Mesendoderm (in vitro differentiated cells): ENCODE data around the gene FUT8.

Experiments used
- DNase-seq: peaks from one replicate; pipeline ENCODE4 v3.0.0; 2013
- H2AK5ac ChIP-seq: 2 replicates; pipeline ENCODE4 v1.6.1; 2013; ENCODE audit warnings: low read length, inconsistent platforms
- H2BK120ac ChIP-seq: 2 replicates; pipeline ENCODE4 v1.6.1; 2013; ENCODE audit warnings: low read depth, mild to moderate bottlenecking, low read length, moderate library complexity, mixed read lengths
- H2BK15ac ChIP-seq: replicated peaks from 2 replicates; pipeline ENCODE4 v1.6.1; 2013; ENCODE audit warnings: low read depth, mild to moderate bottlenecking, moderate library complexity
- H2BK5ac ChIP-seq: 2 replicates; pipeline ENCODE4 v1.6.1; 2013; ENCODE audit warnings: low read length, inconsistent platforms
- H3K18ac ChIP-seq: 2 replicates; pipeline ENCODE4 v1.6.1; 2013; ENCODE audit warnings: mild to moderate bottlenecking, low read length, mixed read lengths
- H3K23ac ChIP-seq: one replicate; pipeline ENCODE4 v1.6.1; 2013; ENCODE audit warnings: low read length
- H3K27ac ChIP-seq: 2 replicates; pipeline ENCODE4 v1.5.1; 2013; ENCODE audit warnings: low read depth, mild to moderate bottlenecking, inconsistent platforms, low read length, moderate library complexity
- H3K27me3 ChIP-seq: 2 replicates; pipeline ENCODE4 v1.6.1; 2013; ENCODE audit warnings: low read length, control low read depth, mild to moderate bottlenecking, inconsistent platforms; ENCODE audit not compliant: insufficient read depth, poor library complexity
- H3K36me3 ChIP-seq: 2 replicates; pipeline ENCODE4 v1.6.1; 2013; ENCODE audit warnings: low read length, inconsistent platforms; ENCODE audit not compliant: control insufficient read depth, insufficient read depth
- H3K4ac ChIP-seq: one replicate; pipeline ENCODE4 v1.6.1; 2013; ENCODE audit warnings: low read depth, mild to moderate bottlenecking, low read length, moderate library complexity
- H3K4me1 ChIP-seq: 2 replicates; pipeline ENCODE4 v1.6.1; 2013; ENCODE audit warnings: low read depth, low read length, inconsistent platforms; ENCODE audit not compliant: control insufficient read depth
- H3K4me2 ChIP-seq: 2 replicates; pipeline ENCODE4 v1.6.1; 2013; ENCODE audit warnings: low read length
- H3K4me3 ChIP-seq: 2 replicates; pipeline ENCODE4 v1.5.1; 2013; ENCODE audit warnings: mild to moderate bottlenecking, low read length
- H3K56ac ChIP-seq: one replicate; pipeline ENCODE4 v1.6.1; 2013; ENCODE audit warnings: low read length
- H3K79me1 ChIP-seq: 2 replicates; pipeline ENCODE4 v1.6.1; 2013; ENCODE audit warnings: low read length, inconsistent platforms
- H3K79me2 ChIP-seq: 2 replicates; pipeline ENCODE4 v1.6.1; 2013; ENCODE audit warnings: mild to moderate bottlenecking, low read length; ENCODE audit not compliant: control insufficient read depth, insufficient read depth
- H3K9ac ChIP-seq: 2 replicates; pipeline ENCODE4 v1.6.1; 2013; ENCODE audit warnings: low read length, inconsistent platforms
- H4K5ac ChIP-seq: one replicate; pipeline ENCODE4 v1.6.1; 2013; ENCODE audit warnings: low read length
- H4K8ac ChIP-seq: one replicate; pipeline ENCODE4 v1.6.1; 2013; ENCODE audit warnings: low read depth, mild to moderate bottlenecking, control low read depth, low read length, moderate library complexity
- WGBS: extraction: QIAGEN DNeasy Blood & Tissue Kit; methylation state at CpG from one replicate; pipeline ENCODE4 v1.1.7; 2013; ENCODE audit warnings: low lambda C conversion rate, missing lambda C conversion rate; ENCODE audit not compliant: insufficient coverage; ENCODE audit errors: extremely low coverage; 5-methylcytosine and 5-hydroxymethylcytosine counted together

The FUT8 gene

GRCh38 chr14:65772466-65772865 lies 359.9 kb downstream of the FUT8 start:
- H2AK5ac ChIP-seq = no peak overlapping the region
- H3K9ac ChIP-seq = no peak overlapping the region
- H3K4ac ChIP-seq = no peak overlapping the region
- H3K79me2 ChIP-seq = no peaks in the 10 kb centered on the region
- no peak overlapping the region for H3K18ac ChIP-seq
- no peaks in the 10 kb centered on the region for H3K4me1 ChIP-seq
- H2BK120ac ChIP-seq = no peak overlapping the region
- no peak overlapping the region for H2BK15ac ChIP-seq
- no peak overlapping the region for H2BK5ac ChIP-seq
- WGBS = no CpG with 5 or more reads among the region's 8 CpGs
- no peaks in the 10 kb centered on the region for H3K27me3 ChIP-seq
- H3K23ac ChIP-seq = no peak overlapping the region
- DNase-seq = no peak
- H4K5ac ChIP-seq = no peak overlapping the region
- H4K8ac ChIP-seq = no peak overlapping the region
- no peaks in the 10 kb centered on the region for H3K79me1 ChIP-seq
- no peak overlapping the region for H3K4me3 ChIP-seq
- H3K36me3 ChIP-seq = no peaks in the 10 kb centered on the region
- H3K27ac ChIP-seq = no peak overlapping the region
- H3K56ac ChIP-seq = no peak overlapping the region
- no peak overlapping the region for H3K4me2 ChIP-seq

GRCh38 chr14:65772921-65773574 lies 360.5 kb downstream of the FUT8 start:
- no peak overlapping the region for H2BK15ac ChIP-seq
- H4K8ac ChIP-seq = no peak overlapping the region
- H3K36me3 ChIP-seq = no peaks in the 10 kb centered on the region
- no peak overlapping the region for H3K4ac ChIP-seq
- H3K79me2 ChIP-seq = no peaks in the 10 kb centered on the region
- no peak for DNase-seq
- H3K4me2 ChIP-seq = no peak overlapping the region
- no peak overlapping the region for H2BK5ac ChIP-seq
- H2BK120ac ChIP-seq = no peak overlapping the region
- no peaks in the 10 kb centered on the region for H3K27me3 ChIP-seq
- no peaks in the 10 kb centered on the region for H3K4me1 ChIP-seq
- H3K23ac ChIP-seq = no peak overlapping the region
- H3K18ac ChIP-seq = no peak overlapping the region
- no peak overlapping the region for H3K27ac ChIP-seq
- no CpG with 5 or more reads among the region's 4 CpGs for WGBS
- no peak overlapping the region for H3K9ac ChIP-seq
- H3K56ac ChIP-seq = no peak overlapping the region
- H4K5ac ChIP-seq = no peak overlapping the region
- no peak overlapping the region for H2AK5ac ChIP-seq
- no peak overlapping the region for H3K4me3 ChIP-seq
- no peaks in the 10 kb centered on the region for H3K79me1 ChIP-seq

- H3K4me2 ChIP-seq = no peak overlapping the region
- WGBS = no CpG with 5 or more reads among the region's 1 CpG
- no peak overlapping the region for H4K5ac ChIP-seq
- no peak overlapping the region for H3K4ac ChIP-seq
- no peak overlapping the region for H2AK5ac ChIP-seq
- H3K79me2 ChIP-seq = no peaks in the 10 kb centered on the region
- H3K79me1 ChIP-seq = no peaks in the 10 kb centered on the region
- no peak overlapping the region for H4K8ac ChIP-seq
- no peak overlapping the region for H3K4me3 ChIP-seq
- DNase-seq = no peak
- H2BK120ac ChIP-seq = no peak overlapping the region
- no peaks in the 10 kb centered on the region for H3K4me1 ChIP-seq
- no peaks in the 10 kb centered on the region for H3K27me3 ChIP-seq
- no peak overlapping the region for H3K9ac ChIP-seq
- H2BK15ac ChIP-seq = no peak overlapping the region
- H3K36me3 ChIP-seq = no peaks in the 10 kb centered on the region
- no peak overlapping the region for H3K18ac ChIP-seq
- H3K56ac ChIP-seq = no peak overlapping the region
- H3K27ac ChIP-seq = no peak overlapping the region
- no peak overlapping the region for H2BK5ac ChIP-seq
- H3K23ac ChIP-seq = no peak overlapping the region
Measured at GRCh38 chr14:65774041-65774440, 361.5 kb downstream of the FUT8 start.

DNA sequence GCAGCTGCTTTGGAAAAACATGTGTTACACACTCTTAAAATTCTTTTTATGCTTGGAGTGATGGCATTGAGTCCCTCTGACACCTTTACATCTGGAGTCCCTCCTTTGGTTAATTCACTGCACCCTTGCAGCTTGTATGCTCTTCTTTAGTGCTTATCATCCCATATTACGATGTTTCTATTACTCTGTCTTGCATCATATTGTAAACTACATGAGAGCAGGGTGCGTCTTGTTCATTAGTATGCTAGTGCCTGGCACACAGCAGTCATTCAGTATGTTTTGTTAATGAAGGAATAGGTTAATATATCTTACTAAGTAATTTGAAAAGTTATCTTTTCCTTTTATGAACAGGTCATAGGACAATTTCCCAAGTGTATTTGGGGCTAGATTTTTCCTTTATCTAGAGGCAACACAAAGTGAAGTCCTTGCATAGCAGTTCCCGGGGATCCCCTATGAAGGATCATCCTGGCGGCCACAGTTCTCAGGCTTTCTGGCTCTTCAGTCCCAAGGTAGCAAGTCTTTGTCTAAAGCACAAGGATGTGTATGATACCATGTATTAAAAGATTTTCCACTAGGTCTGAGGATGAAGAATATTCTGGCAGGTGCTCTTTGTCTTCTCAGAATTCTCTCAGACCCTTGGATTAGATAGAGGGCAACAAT lies 363.8 kb downstream of the FUT8 start:
- Histone ChIP-seq H3K18ac (no peak overlapping the region), H2BK15ac (no peak overlapping the region), H3K4me1 (no peaks in the 10 kb centered on the region), H3K27ac (no peak overlapping the region), H3K4me3 (no peak overlapping the region), H4K5ac (no peak overlapping the region), H3K27me3 (no peaks in the 10 kb centered on the region), H3K23ac (no peak overlapping the region), H3K4ac (no peak overlapping the region), H2AK5ac (no peak overlapping the region), H3K79me1 (no peaks in the 10 kb centered on the region), H3K9ac (no peak overlapping the region), H3K36me3 (no peaks in the 10 kb centered on the region), H2BK5ac (no peak overlapping the region), H3K56ac (no peak overlapping the region), H4K8ac (no peak overlapping the region), H3K79me2 (no peaks in the 10 kb centered on the region), H3K4me2 (no peak overlapping the region), H2BK120ac (no peak overlapping the region)
- DNase-seq = no peak
- WGBS = no CpG with 5 or more reads among the region's 4 CpGs

DNA sequence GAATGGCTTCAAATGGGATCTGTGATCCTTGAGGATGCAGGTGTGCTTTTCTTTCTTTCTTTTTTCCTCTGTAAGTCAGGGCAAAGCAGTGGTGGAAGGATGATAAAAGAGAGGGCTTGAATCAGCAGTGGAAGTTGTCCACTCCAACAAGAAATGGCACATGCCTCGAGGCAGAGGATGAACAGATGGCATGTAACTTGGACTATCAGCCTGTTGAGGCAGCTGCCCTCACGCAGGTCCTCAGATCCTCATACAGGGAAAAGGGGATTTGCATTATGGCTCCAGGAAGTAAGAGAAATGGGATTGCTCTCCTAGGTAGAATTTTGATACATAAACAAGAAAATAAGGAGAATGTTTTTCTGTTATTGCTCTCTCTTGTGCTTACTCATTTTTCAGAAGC lies 368.0 kb downstream of the FUT8 start:
- no peaks in the 10 kb centered on the region for H3K27me3 ChIP-seq
- DNase-seq = no peak
- H3K27ac ChIP-seq = no peak overlapping the region
- no peaks in the 10 kb centered on the region for H3K79me1 ChIP-seq
- H3K4ac ChIP-seq = no peak overlapping the region
- no peaks in the 10 kb centered on the region for H3K36me3 ChIP-seq
- no peaks in the 10 kb centered on the region for H3K79me2 ChIP-seq
- H3K56ac ChIP-seq = no peak overlapping the region
- no peak overlapping the region for H3K23ac ChIP-seq
- no peak overlapping the region for H2AK5ac ChIP-seq
- H4K8ac ChIP-seq = no peak overlapping the region
- no CpG with 5 or more reads among the region's 2 CpGs for WGBS
- H3K18ac ChIP-seq = no peak overlapping the region
- no peak overlapping the region for H2BK15ac ChIP-seq
- no peak overlapping the region for H2BK120ac ChIP-seq
- H3K4me3 ChIP-seq = no peak overlapping the region
- no peaks in the 10 kb centered on the region for H3K4me1 ChIP-seq
- no peak overlapping the region for H3K9ac ChIP-seq
- H3K4me2 ChIP-seq = no peak overlapping the region
- no peak overlapping the region for H4K5ac ChIP-seq
- no peak overlapping the region for H2BK5ac ChIP-seq

GRCh38 chr14:65783101-65783500 lies 370.6 kb downstream of the FUT8 start:
- H3K4me2 ChIP-seq = no peak overlapping the region
- no peaks in the 10 kb centered on the region for H3K79me1 ChIP-seq
- DNase-seq = no peak
- H3K9ac ChIP-seq = no peak overlapping the region
- H3K79me2 ChIP-seq = no peaks in the 10 kb centered on the region
- no peak overlapping the region for H3K18ac ChIP-seq
- no peak overlapping the region for H2BK120ac ChIP-seq
- H3K4me3 ChIP-seq = no peak overlapping the region
- no peak overlapping the region for H3K23ac ChIP-seq
- no peak overlapping the region for H3K56ac ChIP-seq
- H3K4me1 ChIP-seq = no peaks in the 10 kb centered on the region
- H3K27me3 ChIP-seq = no peaks in the 10 kb centered on the region
- 100% methylated on average over 1 of the region's 3 CpGs for WGBS
- no peak overlapping the region for H2BK5ac ChIP-seq
- H2BK15ac ChIP-seq = no peak overlapping the region
- no peak overlapping the region for H3K4ac ChIP-seq
- H2AK5ac ChIP-seq = no peak overlapping the region
- H3K27ac ChIP-seq = no peak overlapping the region
- no peak overlapping the region for H4K5ac ChIP-seq
- H3K36me3 ChIP-seq = no peaks in the 10 kb centered on the region
- H4K8ac ChIP-seq = no peak overlapping the region
